AG04450 (cell line): ENCODE data around the gene TSPYL4. TPM values are rescaled to one million over a fixed set of nuclear protein-coding genes. Genes with fewer than 3 reads are reported as not detected.

Source experiments
- CTCF ChIA-PET: fragments of 300-600, 350-600 bp; formaldehyde crosslinking; extraction: SDS; loops from one replicate; lab custom pipeline; 2022; ENCODE audit warnings: antibody characterized with exemption, inconsistent platforms; lab: Charles Lee
- POLR2A ChIA-PET: fragments of 350-600 bp; formaldehyde crosslinking; extraction: SDS; loops from one replicate; lab custom pipeline; 2021; ENCODE audit warnings: antibody characterized with exemption, inconsistent platforms; lab: Yijun Ruan, JAX
- DNase-seq: peaks from one replicate; pipeline ENCODE4 v3.0.0-alpha.2; 2011; ENCODE audit warnings: low read depth, low spot score
- H3K27ac ChIP-seq: one replicate; pipeline ENCODE4 v1.5.1; 2012; ENCODE audit warnings: low read depth, low read length, control low read depth
- H3K27me3 ChIP-seq: one replicate; pipeline ENCODE4 v1.6.0; 2012; ENCODE audit warnings: low read length; ENCODE audit not compliant: control insufficient read depth, insufficient read depth
- H3K4me3 ChIP-seq: 2 replicates; pipeline ENCODE4 v1.5.1; 2011; ENCODE audit warnings: mild to moderate bottlenecking, low read depth, low read length, control low read depth
- H3K9me3 ChIP-seq: 2 replicates; pipeline ENCODE4 v1.5.1; 2012; ENCODE audit warnings: low read length; ENCODE audit not compliant: control insufficient read depth, insufficient read depth
- CTCF ChIP-seq: IDR thresholded peaks from 2 replicates; pipeline ENCODE4 v1.5.1; 2011; ENCODE audit warnings: low read depth, low read length, control low read depth, inconsistent platforms
- polyA plus RNA-seq: library from polyadenylated mRNA; depleted of rRNA; stranded (reverse); fragments of >200 nt; gene quantifications from 2 replicates; pipeline ENCODE4 v1.2.3, GENCODE V29; 2011

Gene TSPYL4
- polyA plus RNA-seq, 1 experiment, result 25.1 TPM

- Histone ChIP-seq H3K27ac (no peak overlapping the region), H3K4me3 (no peak overlapping the region), H3K27me3 (no peaks in the 10 kb centered on the region), H3K9me3 (no peaks in the 10 kb centered on the region)
- ChIA-PET CTCF (interaction anchor here (0.6 to 4.1 kb wide), 38 partner anchors 11 to 627 kb away, joined by 3 to 103 read pairs (median 6); partner anchors contain the start of genes CALHM5, DSE, RWDD1 and TRAPPC3L), POLR2A (interaction anchor here (1.1 kb wide), 1 partner anchor 35 kb away, joined by 4 read pairs; the partner anchor contains the start of gene TSPYL4)
- TF ChIP-seq CTCF, result peak; percentile 52
- DNase-seq, result no peak
Measured at GRCh38 chr6:116218172-116218633, 35.7 kb downstream of the TSPYL4 start.

GRCh38 chr6:116217069-116217468 lies 36.8 kb downstream of the TSPYL4 start:
- ChIA-PET CTCF (interaction anchor here (0.5 to 4.1 kb wide), 66 partner anchors 8 to 746 kb away, joined by 3 to 103 read pairs (median 5); partner anchors contain the start of genes CALHM5, DSE, RWDD1 and TRAPPC3L), POLR2A (no interaction called here)
- no peak overlapping the region for H3K4me3 ChIP-seq
- DNase-seq, result no peak
- no peak overlapping the region for H3K27ac ChIP-seq
- H3K27me3 ChIP-seq, result no peaks in the 10 kb centered on the region
- peak; percentile 68 for TF ChIP-seq CTCF
- no peaks in the 10 kb centered on the region for H3K9me3 ChIP-seq

- no peak overlapping the region for H3K4me3 ChIP-seq
- POLR2A ChIA-PET, result no interaction called here
- H3K9me3 ChIP-seq, result no peaks in the 10 kb centered on the region
- DNase-seq, result no peak
- CTCF ChIA-PET, result interaction anchor here (0.7 to 4.1 kb wide), 3 partner anchors 53 to 451 kb away, joined by 3 to 66 read pairs (median 3); no protein-coding TSS in a partner anchor
- H3K27ac ChIP-seq, result no peak overlapping the region
- no peaks in the 10 kb centered on the region for H3K27me3 ChIP-seq
- no peak for TF ChIP-seq CTCF
Measured at GRCh38 chr6:116215414-116215813, 38.5 kb downstream of the TSPYL4 start.

GRCh38 chr6:116214681-116215080 lies 39.2 kb downstream of the TSPYL4 start:
- Histone ChIP-seq H3K9me3 (no peaks in the 10 kb centered on the region), H3K4me3 (no peak overlapping the region), H3K27me3 (no peaks in the 10 kb centered on the region), H3K27ac (no peak overlapping the region)
- no peak for TF ChIP-seq CTCF
- CTCF ChIA-PET, result interaction anchor here (0.7 to 0.9 kb wide), 2 partner anchors 103 to 452 kb away, joined by 3 read pairs; no protein-coding TSS in a partner anchor
- DNase-seq, result no peak
- POLR2A ChIA-PET, result no interaction called here

GRCh38 chr6:116210750-116211425 lies 43.0 kb downstream of the TSPYL4 start:
- no peaks in the 10 kb centered on the region for H3K9me3 ChIP-seq
- H3K27me3 ChIP-seq, result no peaks in the 10 kb centered on the region
- H3K27ac ChIP-seq, result no peak overlapping the region
- no peak for TF ChIP-seq CTCF
- POLR2A ChIA-PET, result no interaction called here
- H3K4me3 ChIP-seq, result no peak overlapping the region
- DNase-seq, result no peak
- CTCF ChIA-PET, result interaction anchor here (0.6 to 1.2 kb wide), 2 partner anchors 58 to 93 kb away, joined by 3 read pairs; no protein-coding TSS in a partner anchor
